A673 (cell line): ENCODE data around the gene NLK. TPM values are rescaled to one million over a fixed set of nuclear protein-coding genes. Genes with fewer than 3 reads are reported as not detected.

Source experiments
- BruUV-seq: library from RNA; stranded (reverse); fragments of 400-500 nt; replicated peaks from 2 replicates; lab custom pipeline; 2021; lab: Mats Ljungman, UMichigan
- CTCF ChIA-PET: fragments of 300-600 bp; sonication (Branson Sonifier 250); formaldehyde crosslinking; loops from one replicate; lab custom pipeline; 2022; ENCODE audit warnings: antibody characterized with exemption; lab: Charles Lee
- POLR2A ChIA-PET: fragments of 300-600 bp; sonication (Branson Sonifier 250); formaldehyde crosslinking; loops from one replicate; lab custom pipeline; 2022; ENCODE audit warnings: antibody characterized with exemption; ENCODE audit not compliant: low non-redundant PET; lab: Charles Lee
- DNase-seq: peaks from one replicate; pipeline ENCODE4 v3.0.0-alpha.2; 2015; ENCODE audit warnings: low spot score
- H3K27ac ChIP-seq: fragments of 200-600 bp; sonication (generic); 2 replicates; pipeline ENCODE4 v1.5.1; 2016; ENCODE audit warnings: mixed run types, low read depth, mild to moderate bottlenecking, mixed read lengths, antibody characterized with exemption, low read length; ENCODE audit not compliant: poor library complexity, severe bottlenecking
- H3K27me3 ChIP-seq: fragments of 200-600 bp; sonication (generic); replicated peaks from 2 replicates; pipeline ENCODE4 v1.6.1; 2017; ENCODE audit warnings: mixed run types, low read depth, mild to moderate bottlenecking, mixed read lengths, antibody characterized with exemption, low read length; ENCODE audit not compliant: insufficient read depth, poor library complexity
- H3K36me3 ChIP-seq: fragments of 200-600 bp; sonication (generic); 2 replicates; pipeline ENCODE4 v1.6.1; 2016; ENCODE audit warnings: mixed run types, mild to moderate bottlenecking, mixed read lengths, antibody characterized with exemption, low read length; ENCODE audit not compliant: insufficient read depth, poor library complexity, severe bottlenecking
- H3K4me1 ChIP-seq: fragments of 200-600 bp; sonication (generic); 2 replicates; pipeline ENCODE4 v1.6.1; 2017; ENCODE audit warnings: mixed run types, mild to moderate bottlenecking, mixed read lengths, antibody characterized with exemption, low read length; ENCODE audit not compliant: insufficient read depth, poor library complexity, severe bottlenecking
- H3K4me3 ChIP-seq: fragments of 200-600 bp; sonication (generic); 2 replicates; pipeline ENCODE4 v1.5.1; 2016; ENCODE audit warnings: low read depth, mixed run types, mild to moderate bottlenecking, mixed read lengths, low read length; ENCODE audit not compliant: poor library complexity, severe bottlenecking
- H3K9me3 ChIP-seq: fragments of 200-600 bp; sonication (generic); 2 replicates; pipeline ENCODE4 v1.6.1; 2016; ENCODE audit warnings: mixed run types, low read depth, mild to moderate bottlenecking, mixed read lengths, antibody characterized with exemption, low read length; ENCODE audit not compliant: poor library complexity, severe bottlenecking
- CTCF ChIP-seq: fragments of 300-800, 200-600 bp; sonication (generic); conservative IDR thresholded peaks from 2 replicates; pipeline ENCODE4 v1.5.1; 2017; ENCODE audit warnings: low read depth, mild to moderate bottlenecking, antibody characterized with exemption, low read length, moderate library complexity, mixed read lengths
- EZH2 ChIP-seq: fragments of 200-600 bp; sonication (generic); IDR thresholded peaks from 2 replicates; pipeline ENCODE4 v1.6.1; 2017; ENCODE audit warnings: borderline replicate concordance, low read depth, mild to moderate bottlenecking, mixed read lengths, antibody characterized with exemption, low read length; ENCODE audit not compliant: poor library complexity, severe bottlenecking
- intact Hi-C: fragments of 100-400 bp; cut with micrococcal nuclease; formaldehyde crosslinking; loops from one replicate; pipeline ENCODE4 v1.10.0; 2022; ENCODE audit not compliant: unreplicated experiment
- total RNA-seq: library from RNA; stranded (reverse); gene quantifications from 2 replicates; pipeline ENCODE4 v1.2.3, GENCODE V29; 2021

NLK gene
- total RNA-seq, 1 experiment from 2014 or later, result 23.8 TPM

- CTCF ChIA-PET, result no interaction called here
- Histone ChIP-seq H3K27me3 (no peaks in the 10 kb centered on the region), H3K9me3 (no peaks in the 10 kb centered on the region), H3K4me3 (no peak overlapping the region), H3K27ac (no peak overlapping the region), H3K4me1 (peaks cover 14% of the 10 kb centered on the region), H3K36me3 (no peaks in the 10 kb centered on the region)
- DNase-seq, result no peak
- POLR2A ChIA-PET, result no interaction called here
- intact Hi-C loops, result no loop called here
- TF ChIP-seq EZH2 (no peak), CTCF (no peak)
- no TSS peak for BruUV-seq
Measured at GRCh38 chr17:28177351-28177750, 134.9 kb downstream of the NLK start.

GRCh38 chr17:28178800-28179199, 136.3 kb downstream of the NLK start:
- no peaks in the 10 kb centered on the region for H3K9me3 ChIP-seq
- H3K27me3 ChIP-seq, result no peaks in the 10 kb centered on the region
- TF ChIP-seq CTCF (no peak), EZH2 (no peak)
- CTCF ChIA-PET, result no interaction called here
- no TSS peak for BruUV-seq
- peaks cover 10% of the 10 kb centered on the region for H3K4me1 ChIP-seq
- no peak overlapping the region for H3K4me3 ChIP-seq
- H3K27ac ChIP-seq, result no peak overlapping the region
- DNase-seq, result no peak
- POLR2A ChIA-PET, result no interaction called here
- H3K36me3 ChIP-seq, result no peaks in the 10 kb centered on the region
- intact Hi-C loops, result no loop called here

- no peak for DNase-seq
- Histone ChIP-seq H3K9me3 (no peaks in the 10 kb centered on the region), H3K27me3 (no peaks in the 10 kb centered on the region), H3K4me3 (no peak overlapping the region), H3K4me1 (no peaks in the 10 kb centered on the region), H3K36me3 (peaks cover 9% of the 10 kb centered on the region), H3K27ac (no peak overlapping the region)
- no peak for TF ChIP-seq CTCF
- no peak for TF ChIP-seq EZH2
- BruUV-seq, result no TSS peak
- POLR2A ChIA-PET, result no interaction called here
- CTCF ChIA-PET, result no interaction called here
- intact Hi-C loops, result no loop called here
Measured at GRCh38 chr17:28180449-28180848, 138.0 kb downstream of the NLK start.
